GM18499 (cell line): ENCODE measurements around the gene GOLGB1.

Experiments
- ATAC-seq: cut with Tn5 transposase; IDR thresholded peaks from one replicate; pipeline ENCODE4 v1.9.1; 2021; ENCODE audit warnings: moderate number of reproducible peaks; ENCODE audit not compliant: insufficient read depth, unreplicated experiment

The GOLGB1 gene

GRCh38 chr3:121645054-121645453, 104.5 kb downstream of the GOLGB1 start:
- no peak for ATAC-seq

- no peak for ATAC-seq
Observed at GRCh38 chr3:121642601-121643314, 106.8 kb downstream of the GOLGB1 start.

GRCh38 chr3:121641127-121641526, 108.4 kb downstream of the GOLGB1 start:
- no peak for ATAC-seq

- ATAC-seq = no peak
Observed at GRCh38 chr3:121637922-121638321, 111.6 kb downstream of the GOLGB1 start.

GRCh38 chr3:121630355-121630754, 119.2 kb downstream of the GOLGB1 start:
- ATAC-seq = no peak

GRCh38 chr3:121629601-121630000, 119.9 kb downstream of the GOLGB1 start:
- no peak for ATAC-seq

GRCh38 chr3:121627622-121628021, 121.9 kb downstream of the GOLGB1 start:
- no peak for ATAC-seq

- no peak for ATAC-seq
Observed at GRCh38 chr3:121627211-121627610, 122.3 kb downstream of the GOLGB1 start.

GRCh38 chr3:121626495-121626894, 123.0 kb downstream of the GOLGB1 start:
- no peak for ATAC-seq

GRCh38 chr3:121624147-121624899, 125.2 kb downstream of the GOLGB1 start:
- no peak for ATAC-seq

- ATAC-seq = no peak
Observed at GRCh38 chr3:121621491-121621890, 128.1 kb downstream of the GOLGB1 start.

- no peak for ATAC-seq
Observed at GRCh38 chr3:121619691-121620090, 129.8 kb downstream of the GOLGB1 start.
